Measurements from ENCODE around the gene IFFO2.

IFFO2 gene

DNA sequence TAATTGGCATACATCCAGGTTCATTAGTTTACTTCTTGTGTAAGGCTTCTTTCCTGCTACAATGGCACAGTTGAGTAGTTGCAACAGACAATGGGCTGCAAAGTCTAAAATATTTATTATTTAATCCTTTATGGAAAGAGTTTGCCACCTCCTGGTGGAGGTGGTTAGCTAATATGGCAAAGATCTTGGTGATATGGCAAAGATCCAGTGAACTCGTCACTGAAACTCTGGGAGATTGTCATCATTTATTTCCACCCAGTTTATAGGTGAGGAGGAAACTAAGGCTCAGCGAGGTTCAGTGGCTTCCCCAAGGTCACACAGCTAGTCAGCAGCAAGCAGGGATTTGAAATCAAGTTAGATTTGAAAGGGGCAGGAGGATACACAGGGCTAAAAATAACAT is 16.1 kb upstream of the IFFO2 start:
- DNase-seq (ENCODE audit: low spot score), result no peak

DNA sequence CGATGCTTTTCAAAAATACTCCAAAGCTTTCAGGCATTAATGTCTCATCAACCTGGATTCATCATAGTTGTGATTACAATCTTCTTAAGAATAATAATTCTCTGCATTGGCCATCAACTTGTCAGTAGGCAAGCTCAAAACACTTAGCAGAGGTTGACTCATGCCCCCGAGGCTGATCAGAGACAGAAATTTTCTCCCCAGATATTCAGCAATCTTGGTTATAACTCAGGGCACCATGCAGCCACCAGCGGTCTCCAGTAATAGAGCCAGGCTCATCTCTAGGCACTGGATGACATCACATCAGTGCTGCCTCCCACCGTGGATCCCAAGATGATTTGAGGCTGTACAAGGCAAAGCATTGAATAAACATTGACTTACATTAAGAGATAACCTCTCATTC is 14.3 kb upstream of the IFFO2 start:
- DNase-seq (ENCODE audit: low spot score), result no peak

- no peak for DNase-seq (ENCODE audit: low spot score)
These were observed 13.9 kb upstream of the IFFO2 start for GRCh38 chr1:18970358-18970757.

DNA sequence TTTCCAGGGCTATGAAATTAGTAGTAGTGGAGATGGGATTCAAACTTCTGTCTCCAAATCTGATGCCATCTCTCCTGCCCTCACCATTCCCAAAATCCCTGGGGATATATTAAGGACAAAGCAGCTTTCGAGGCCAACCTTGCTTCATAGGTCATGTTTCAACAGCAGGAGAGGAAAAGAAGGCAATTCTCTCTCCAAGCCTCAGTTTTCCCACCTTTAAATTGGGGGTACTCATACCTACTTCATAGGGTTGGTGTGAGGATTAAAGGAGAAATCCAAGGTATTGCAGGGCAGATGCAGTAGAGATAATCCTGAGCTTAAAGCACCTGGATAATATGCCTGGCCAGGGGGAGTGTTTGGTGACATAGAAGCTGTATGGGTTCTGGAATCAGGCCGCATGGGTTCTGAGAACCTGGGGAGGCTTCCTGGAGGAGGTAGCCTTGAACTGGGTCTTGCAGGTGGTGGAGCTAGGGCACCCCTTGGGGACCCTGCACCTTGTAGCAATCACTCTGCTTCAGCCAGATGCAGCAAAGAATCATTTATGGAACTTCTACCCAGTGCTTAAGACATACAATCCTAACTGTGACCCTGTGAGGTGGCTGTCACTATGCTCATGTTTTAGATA is 10.7 kb upstream of the IFFO2 start:
- DNase-seq (ENCODE audit: low spot score), result no peak

GRCh38 chr1:18965206-18966173 is 9.0 kb upstream of the IFFO2 start:
- no peak for DNase-seq (ENCODE audit: low spot score)

DNA sequence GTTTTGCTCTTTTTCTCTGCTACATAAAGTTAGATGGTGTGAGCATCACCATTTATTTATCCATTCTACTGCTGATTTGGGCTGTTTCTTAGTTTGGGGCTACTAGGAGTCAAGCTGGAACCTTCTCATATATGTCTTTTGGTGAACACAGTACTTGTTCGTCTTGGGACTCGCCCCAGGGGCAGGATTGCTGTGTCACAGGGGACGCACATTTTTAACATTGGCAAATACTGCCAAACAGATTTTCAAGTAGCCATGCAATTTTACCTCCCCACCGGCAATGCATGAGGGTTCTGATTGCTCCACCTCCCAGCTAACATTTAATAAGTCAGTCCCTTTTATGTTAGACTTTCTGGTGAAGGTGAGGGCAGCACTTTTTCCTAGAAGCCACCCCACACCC is 7.5 kb upstream of the IFFO2 start:
- DNase-seq (ENCODE audit: low spot score), result no peak

DNA sequence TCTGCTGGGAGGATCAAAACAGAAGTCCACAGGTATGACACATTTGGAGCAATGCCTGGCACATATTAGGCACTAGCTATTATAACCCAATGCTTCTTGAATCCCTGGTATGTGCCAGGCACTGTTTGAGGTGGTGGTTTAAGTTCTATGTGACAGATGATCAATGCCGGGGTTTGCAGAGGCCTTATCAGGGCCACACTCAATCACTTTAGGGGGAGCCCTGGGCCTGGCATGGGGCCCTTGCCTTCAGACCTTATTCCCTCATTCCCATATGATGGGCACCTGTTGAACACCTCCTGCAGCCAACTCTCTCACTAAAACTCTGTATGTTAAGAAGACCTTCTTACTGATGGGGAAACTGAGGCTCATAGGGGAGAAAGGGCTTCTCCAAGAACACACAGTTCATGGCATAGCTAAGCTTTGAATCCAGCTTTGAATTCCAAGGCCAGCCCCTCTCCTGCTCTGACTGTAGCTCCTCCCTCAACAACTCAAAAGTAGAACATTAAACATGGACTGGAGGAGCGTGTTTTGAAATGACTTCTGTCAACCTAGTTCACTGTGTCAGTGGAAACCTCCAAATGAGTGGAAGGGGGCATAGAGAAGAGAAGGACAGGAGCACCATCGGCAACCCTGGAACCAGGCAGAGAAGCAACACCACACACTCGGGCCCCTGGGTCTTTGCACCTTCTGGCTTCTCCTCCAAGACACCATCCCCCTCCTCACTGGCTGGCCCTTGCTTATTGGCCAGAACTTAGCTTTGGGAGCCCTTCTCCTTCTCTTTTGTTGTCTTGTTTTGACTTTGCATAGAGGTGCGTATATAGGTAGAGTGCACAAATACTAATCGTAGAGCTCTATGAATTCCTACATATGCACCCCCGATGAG is 6.6 kb upstream of the IFFO2 start:
- no peak for DNase-seq (ENCODE audit: low spot score)

DNA sequence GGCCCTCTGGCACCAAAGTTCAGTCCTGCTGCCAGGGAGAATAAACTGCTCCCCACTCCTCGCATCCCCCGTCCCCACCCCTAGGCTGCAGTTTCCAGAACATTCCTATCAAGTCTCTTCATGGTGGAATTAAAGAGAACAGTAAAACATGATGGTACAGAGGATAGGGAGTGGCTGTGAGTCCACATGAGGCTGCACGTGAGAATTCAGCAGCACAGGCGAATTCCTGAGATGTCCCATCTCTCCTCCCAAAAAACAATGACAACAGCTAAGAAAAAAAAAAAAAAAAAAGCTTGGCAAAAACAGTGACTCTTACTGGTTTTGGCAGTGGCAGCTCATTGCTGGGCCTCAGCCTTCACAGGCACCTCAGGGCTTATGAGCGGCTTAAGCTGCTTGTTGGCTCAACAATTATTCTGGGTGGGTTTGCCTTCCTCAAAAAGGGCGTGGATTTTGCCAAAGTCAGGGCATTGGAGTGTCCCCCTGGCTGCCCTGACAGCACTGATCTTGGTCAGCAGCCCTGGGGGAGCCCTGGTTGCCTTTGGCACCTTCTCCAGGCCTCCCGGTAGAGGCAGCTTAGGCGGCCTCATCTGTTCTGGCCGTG is 5.7 kb upstream of the IFFO2 start:
- no peak for DNase-seq (ENCODE audit: low spot score)

- DNase-seq (ENCODE audit: low spot score), result no peak
These were observed 4.3 kb upstream of the IFFO2 start for GRCh38 chr1:18960821-18961220.

GRCh38 chr1:18960409-18960808 is 3.9 kb upstream of the IFFO2 start:
- DNase-seq (ENCODE audit: low spot score), result no peak

DNA sequence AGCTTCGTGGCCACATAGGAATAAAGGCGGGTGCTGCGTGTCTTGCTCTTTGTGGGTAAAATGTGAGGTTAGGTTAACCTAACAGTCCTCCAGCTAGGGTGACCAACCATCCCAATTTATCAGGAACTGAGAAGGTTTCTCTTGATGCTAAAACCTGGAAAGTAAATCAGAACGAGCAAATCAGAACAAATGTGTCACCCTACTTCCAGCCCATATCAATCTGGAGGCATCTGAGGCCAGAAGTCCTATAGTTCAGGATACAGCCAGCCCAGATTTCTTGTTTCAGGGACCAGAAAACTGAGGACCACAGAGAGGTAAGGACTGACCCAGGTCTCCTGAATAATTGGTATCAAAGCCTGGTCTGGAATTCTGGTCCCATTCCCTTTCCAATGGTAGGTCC is 3.1 kb upstream of the IFFO2 start:
- DNase-seq (ENCODE audit: low spot score), result no peak

- no peak for DNase-seq (ENCODE audit: low spot score)
These were observed 1.2 kb upstream of the IFFO2 start for GRCh38 chr1:18957532-18958300.

DNA sequence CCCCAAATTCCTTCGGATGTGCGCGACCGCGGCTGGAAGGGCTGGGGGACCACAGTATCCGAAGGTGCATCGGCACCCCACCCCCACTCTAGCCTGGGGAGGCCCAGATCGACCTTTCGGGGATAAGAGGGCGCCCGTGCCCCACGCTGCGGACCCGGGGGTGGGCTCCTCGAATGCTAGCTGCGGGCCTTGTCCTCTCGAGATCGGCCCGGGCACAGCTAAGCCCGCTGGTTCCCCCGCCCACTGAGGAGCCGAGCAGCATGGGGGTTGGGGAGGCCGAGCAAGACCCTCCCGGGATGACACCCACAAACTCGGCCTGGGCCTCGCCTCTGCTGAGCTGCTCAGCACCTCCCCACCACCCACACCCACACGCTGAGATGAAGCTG is 653 bp upstream of the IFFO2 start:
- DNase-seq (ENCODE audit: low spot score), result no peak

GRCh38 chr1:18955441-18956192 is 859 bp downstream of the IFFO2 start:
- no peak for DNase-seq (ENCODE audit: low spot score)

DNA sequence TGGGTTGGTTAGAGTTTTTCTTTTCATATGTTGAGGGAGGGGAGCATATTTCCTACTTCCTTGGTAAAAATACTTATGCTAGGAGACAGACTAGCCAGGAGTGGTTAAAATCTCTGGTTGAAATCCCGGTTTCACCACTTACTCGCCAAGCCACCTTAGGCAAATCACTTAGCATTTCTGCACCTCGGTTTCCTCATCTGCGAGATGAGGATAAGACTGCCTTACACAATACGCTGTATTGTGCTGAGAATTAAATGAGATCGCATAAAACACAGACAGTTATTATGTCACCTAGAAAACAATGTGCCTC is 1.4 kb downstream of the IFFO2 start:
- DNase-seq (ENCODE audit: low spot score), result no peak

DNA sequence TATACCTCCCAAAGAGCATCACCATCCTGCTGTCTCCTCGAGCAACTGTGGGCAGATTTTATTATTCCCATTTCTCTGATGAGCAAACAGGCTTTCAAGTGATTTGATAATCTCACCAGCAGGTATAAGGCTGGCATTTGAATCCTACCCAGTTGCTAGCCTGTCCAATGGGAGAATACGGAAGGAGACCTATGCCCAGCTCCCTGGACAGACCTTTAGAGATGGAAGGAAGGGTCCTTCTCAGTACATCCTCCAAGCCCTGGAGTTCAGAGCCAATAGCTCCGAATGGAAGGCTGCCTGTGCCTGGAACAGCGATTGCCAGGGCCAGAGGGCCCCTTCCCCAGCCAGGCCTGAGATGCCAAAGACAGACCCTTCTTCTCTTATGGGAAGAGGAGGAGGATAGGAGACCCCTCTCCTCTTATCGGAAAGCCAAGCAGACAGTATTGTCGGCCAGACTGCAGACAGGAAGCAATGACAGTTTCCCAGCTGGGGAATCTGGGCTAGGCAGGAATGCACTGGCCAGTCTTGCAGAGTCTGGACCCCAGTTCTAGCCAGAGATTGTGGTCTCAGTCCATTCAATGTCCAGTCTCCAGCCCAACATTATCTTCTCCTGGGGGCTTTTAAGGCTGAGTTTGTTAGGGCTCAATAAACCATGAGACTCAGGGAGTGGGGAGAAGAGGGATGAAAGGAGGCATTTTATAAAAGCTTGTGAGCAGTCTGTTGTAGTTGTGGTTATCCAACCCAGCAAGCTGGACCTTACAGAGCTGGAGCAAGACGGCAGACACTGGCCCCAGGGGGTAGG is 2.0 kb downstream of the IFFO2 start:
- DNase-seq (ENCODE audit: low spot score), result no peak

DNA sequence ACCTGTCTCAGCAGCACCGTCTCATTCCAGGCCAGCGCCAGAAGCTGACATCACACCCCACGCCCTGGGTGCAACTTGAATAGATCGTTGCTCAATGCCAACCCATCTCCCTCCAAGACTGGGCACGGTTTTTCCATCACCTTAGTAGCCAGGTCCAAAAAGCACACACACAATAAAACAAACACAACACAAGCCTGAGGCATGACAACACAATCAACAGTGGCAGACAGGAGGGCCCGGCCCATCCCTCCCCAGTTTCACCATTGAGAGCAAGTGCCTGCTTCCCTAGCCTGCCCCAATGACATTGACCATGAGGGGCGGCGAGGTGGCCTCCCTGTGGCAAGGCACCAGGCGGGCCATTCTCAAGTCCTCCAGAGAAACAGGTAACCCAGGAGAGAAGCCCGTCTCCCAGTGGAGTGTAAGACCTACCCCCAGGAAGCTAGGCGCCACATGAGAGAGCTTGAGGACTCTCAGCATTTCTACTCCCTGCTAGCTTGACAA is 2.7 kb downstream of the IFFO2 start:
- DNase-seq (ENCODE audit: low spot score), result no peak

GRCh38 chr1:18951818-18952391 is 4.6 kb downstream of the IFFO2 start:
- DNase-seq (ENCODE audit: low spot score), result no peak

- no peak for DNase-seq (ENCODE audit: low spot score)
These were observed 5.1 kb downstream of the IFFO2 start for GRCh38 chr1:18951416-18951815.
